GM23338 (cell line): Measurements from ENCODE around the gene ACSM6. TPM values are rescaled to one million over a fixed set of nuclear protein-coding genes. Genes with fewer than 3 reads are reported as not detected.

Source experiments
- ATAC-seq: fragments of 200-7000 bp; cut with Tn5 transposase; 3 replicates; pipeline ENCODE4 v1.9.1; 2020
- DNase-seq: peaks from one replicate; pipeline ENCODE4 v3.0.0-alpha.2; 2015; ENCODE audit warnings: low spot score
- H2AFZ ChIP-seq: fragments of 200-600 bp; sonication (generic); 2 replicates; pipeline ENCODE4 v1.8.0; 2016; ENCODE audit warnings: antibody characterized with exemption, mild to moderate bottlenecking, moderate library complexity
- H3F3A ChIP-seq: fragments of 200-600 bp; sonication (generic); replicated peaks from 2 replicates; pipeline ENCODE4 v1.8.0; 2017; ENCODE audit warnings: antibody characterized with exemption, mixed run types, low read depth
- H3K27ac ChIP-seq: fragments of 200-600 bp; sonication (generic); 2 replicates; pipeline ENCODE4 v1.6.1; 2016; ENCODE audit warnings: low read depth
- H3K27me3 ChIP-seq: fragments of 200-600 bp; sonication (generic); 2 replicates; pipeline ENCODE4 v1.8.0; 2016; ENCODE audit warnings: mild to moderate bottlenecking, mixed run types, moderate library complexity; ENCODE audit not compliant: insufficient read depth
- H3K36me3 ChIP-seq: fragments of 200-600 bp; sonication (generic); 2 replicates; pipeline ENCODE4 v1.8.0; 2016; ENCODE audit warnings: mild to moderate bottlenecking; ENCODE audit not compliant: insufficient read depth
- H3K4me1 ChIP-seq: fragments of 200-600 bp; sonication (generic); 2 replicates; pipeline ENCODE4 v1.8.0; 2016; ENCODE audit warnings: mild to moderate bottlenecking, moderate library complexity; ENCODE audit not compliant: insufficient read depth
- H3K4me2 ChIP-seq: fragments of 200-600 bp; sonication (generic); 2 replicates; pipeline ENCODE4 v1.7.1; 2017; ENCODE audit warnings: mixed run types
- H3K4me3 ChIP-seq: fragments of 200-600 bp; sonication (generic); 2 replicates; pipeline ENCODE4 v1.6.1; 2016; ENCODE audit warnings: mixed run types
- H3K79me2 ChIP-seq: fragments of 200-600 bp; sonication (generic); replicated peaks from 2 replicates; pipeline ENCODE4 v1.8.0; 2017; ENCODE audit warnings: mild to moderate bottlenecking; ENCODE audit not compliant: insufficient read depth
- H3K9me2 ChIP-seq: fragments of 200-600 bp; sonication (generic); 2 replicates; pipeline ENCODE4 v1.8.0; 2017; ENCODE audit not compliant: insufficient read depth
- H4K20me1 ChIP-seq: fragments of 200-600 bp; sonication (generic); replicated peaks from 2 replicates; pipeline ENCODE4 v1.8.0; 2017; ENCODE audit warnings: mild to moderate bottlenecking; ENCODE audit not compliant: insufficient read depth
- H3K27ac Mint-ChIP-seq: 2 replicates; pipeline ENCODE4 v1.8.0; 2020; ENCODE audit warnings: inconsistent platforms, mild to moderate bottlenecking, moderate library complexity, mixed read lengths
- H3K27me3 Mint-ChIP-seq: 3 replicates; pipeline ENCODE4 v1.8.0; 2022; ENCODE audit warnings: low read depth, mild to moderate bottlenecking, moderate library complexity, mixed read lengths, inconsistent platforms; ENCODE audit not compliant: insufficient read depth, poor library complexity
- H3K36me3 Mint-ChIP-seq: 3 replicates; pipeline ENCODE4 v1.8.0; 2021; ENCODE audit warnings: low read depth, mild to moderate bottlenecking, inconsistent platforms, moderate library complexity, mixed read lengths
- H3K4me1 Mint-ChIP-seq: 3 replicates; pipeline ENCODE4 v1.8.0; 2020; ENCODE audit warnings: mild to moderate bottlenecking, inconsistent platforms, mixed read lengths
- H3K4me3 Mint-ChIP-seq: 3 replicates; pipeline ENCODE4 v1.8.0; 2021; ENCODE audit warnings: moderate library complexity, mild to moderate bottlenecking, inconsistent platforms, mixed read lengths
- H3K9me3 Mint-ChIP-seq: 3 replicates; pipeline ENCODE4 v1.8.0; 2020; ENCODE audit warnings: moderate library complexity, mild to moderate bottlenecking, inconsistent platforms, mixed read lengths
- CREB1 ChIP-seq: fragments of 250-450 bp; sonication (Bioruptor Pico); IDR thresholded peaks from 2 replicates; pipeline ENCODE4 v1.5.0; 2020; ENCODE audit warnings: low read depth, mild to moderate bottlenecking, moderate library complexity
- EZH2 ChIP-seq: fragments of 200-600 bp; sonication (generic); IDR thresholded peaks from one replicate; pipeline ENCODE4 v1.8.0; 2017; ENCODE audit warnings: antibody characterized with exemption, mild to moderate bottlenecking, low read depth; ENCODE audit not compliant: unreplicated experiment
- REST ChIP-seq: IDR thresholded peaks from one replicate; pipeline ENCODE4 v1.6.1; 2018; ENCODE audit warnings: antibody characterized with exemption; ENCODE audit not compliant: unreplicated experiment
- ZNF114 ChIP-seq: fragments of 250-450 bp; sonication (Bioruptor Pico); IDR thresholded peaks from 2 replicates; pipeline ENCODE4 v1.5.0; 2020; ENCODE audit warnings: mild to moderate bottlenecking, moderate library complexity
- ZNF462 ChIP-seq: fragments of 250-450 bp; sonication (Bioruptor Pico); IDR thresholded peaks from 2 replicates; pipeline ENCODE4 v1.5.0; 2020; ENCODE audit warnings: mild to moderate bottlenecking, moderate library complexity
- polyA plus RNA-seq: library from polyadenylated mRNA; unstranded; fragments of >200 nt; fragmentation: Nextera tagmentation; extraction: Ambion mirVana; gene quantifications from 2 replicates; pipeline ENCODE4 v1.2.1, GENCODE V29; 2016
- total RNA-seq: library from RNA; depleted of rRNA; stranded (reverse); fragments of >200 nt; shearing (Covaris generic); gene quantifications from 2 replicates; pipeline ENCODE4 v1.2.3, GENCODE V29; 2014

ACSM6 gene
- total and polyA plus RNA-seq, 2 experiments from 2014 or later = 0.65 TPM; not detected in 1

GRCh38 chr10:95221124-95221523 is 27.1 kb downstream of the ACSM6 start:
- TF ChIP-seq EZH2 = no peak
- no peak for TF ChIP-seq REST
- no peak for TF ChIP-seq ZNF462 (CRISPR knock-in tag)
- no peak for TF ChIP-seq CREB1 (CRISPR knock-in tag)
- TF ChIP-seq ZNF114 = no peak
- Histone ChIP-seq H3K79me2 (no peaks in the 10 kb centered on the region), H4K20me1 (no peaks in the 10 kb centered on the region), H2AFZ (no peak overlapping the region), H3K4me2 (no peak overlapping the region), H3K36me3 (no peaks in the 10 kb centered on the region; the same call in 1 of the 2 replicates), H3F3A (no peaks in the 10 kb centered on the region), H3K9me2 (peaks cover 8% of the 10 kb centered on the region; the same call in 1 of the 2 replicates), H3K27me3 (no peaks in the 10 kb centered on the region), H3K27ac (peak overlapping the region; percentile 60), H3K4me3 (no peak overlapping the region), H3K4me1 (peaks cover 15% of the 10 kb centered on the region)
- Mint-ChIP-seq H3K27me3 (no peaks in the 10 kb centered on the region), H3K4me3 (no peak overlapping the region), H3K4me1 (peaks cover 23% of the 10 kb centered on the region), H3K27ac (peak overlapping the region; percentile 92), H3K36me3 (peaks cover 49% of the 10 kb centered on the region), H3K9me3 (peaks cover 14% of the 10 kb centered on the region; the same call in 2 of the 3 replicates)
- peak; percentile 78 for DNase-seq
- peak; percentile 63 for ATAC-seq
